ENCODE measurements around the gene GADD45GIP1. TPM values are rescaled to one million over a fixed set of nuclear protein-coding genes. Genes with fewer than 3 reads are reported as not detected.

The GADD45GIP1 gene
- total RNA-seq, 1 donor from 2014 or later, result 20.8 TPM

DNA sequence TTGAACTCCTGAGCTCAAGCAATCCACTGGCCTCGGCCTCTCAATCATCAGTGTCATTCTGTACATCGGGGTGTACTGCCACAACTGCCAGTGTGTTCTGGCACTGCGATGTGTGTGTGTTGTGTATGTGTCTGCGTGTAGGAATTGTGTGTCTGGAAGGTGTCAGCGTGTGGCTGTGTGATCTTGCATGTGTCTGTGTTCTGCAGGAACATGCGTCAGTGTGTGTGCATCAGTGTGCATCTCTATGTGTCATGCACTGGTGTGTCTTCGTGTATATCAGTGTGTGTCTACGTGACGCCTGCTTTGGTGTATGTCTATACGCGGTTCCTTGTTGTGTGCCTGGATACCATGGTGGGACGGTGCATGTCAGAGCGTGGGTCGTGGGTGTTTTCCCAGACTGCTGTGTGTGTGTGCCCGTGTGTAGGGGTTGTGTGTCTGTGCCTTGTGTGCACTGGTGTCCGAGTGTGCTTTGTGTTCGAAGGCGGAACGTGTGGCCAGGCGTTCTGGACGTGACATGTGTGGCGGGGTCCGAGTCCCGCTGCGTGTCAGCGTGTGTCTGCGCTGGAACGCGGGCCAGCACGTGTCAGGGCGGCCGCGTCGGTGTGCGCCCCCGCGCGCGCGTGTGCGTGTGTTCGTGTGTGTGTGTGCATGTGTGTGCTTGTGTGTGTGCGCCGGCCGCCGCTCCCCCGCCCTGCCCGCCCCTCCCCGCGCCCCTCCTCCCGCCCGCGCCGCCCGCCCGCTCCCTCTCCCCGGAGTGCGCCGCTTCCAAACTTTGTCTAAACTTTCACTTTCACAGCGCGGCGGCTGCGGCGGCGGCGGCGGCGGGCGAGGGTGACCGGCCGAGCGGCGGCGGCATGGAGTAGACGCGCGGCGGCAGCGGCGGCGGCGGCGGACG, 37.9 kb upstream of the GADD45GIP1 start, which contains the start of gene NFIX:
TSS of gene NFIX (plus strand) at position 775 of the 895 bp plus-strand sequence. CDS start 363 bp downstream, outside the sequence.
- peaks cover 4% of the 10 kb centered on the region for H3K36me3 Mint-ChIP-seq (ENCODE audit: low read depth, unreplicated experiment)
- DNase-seq (ENCODE audit: low spot score), result peak; percentile 42
- TF ChIP-seq, protein P1, sequence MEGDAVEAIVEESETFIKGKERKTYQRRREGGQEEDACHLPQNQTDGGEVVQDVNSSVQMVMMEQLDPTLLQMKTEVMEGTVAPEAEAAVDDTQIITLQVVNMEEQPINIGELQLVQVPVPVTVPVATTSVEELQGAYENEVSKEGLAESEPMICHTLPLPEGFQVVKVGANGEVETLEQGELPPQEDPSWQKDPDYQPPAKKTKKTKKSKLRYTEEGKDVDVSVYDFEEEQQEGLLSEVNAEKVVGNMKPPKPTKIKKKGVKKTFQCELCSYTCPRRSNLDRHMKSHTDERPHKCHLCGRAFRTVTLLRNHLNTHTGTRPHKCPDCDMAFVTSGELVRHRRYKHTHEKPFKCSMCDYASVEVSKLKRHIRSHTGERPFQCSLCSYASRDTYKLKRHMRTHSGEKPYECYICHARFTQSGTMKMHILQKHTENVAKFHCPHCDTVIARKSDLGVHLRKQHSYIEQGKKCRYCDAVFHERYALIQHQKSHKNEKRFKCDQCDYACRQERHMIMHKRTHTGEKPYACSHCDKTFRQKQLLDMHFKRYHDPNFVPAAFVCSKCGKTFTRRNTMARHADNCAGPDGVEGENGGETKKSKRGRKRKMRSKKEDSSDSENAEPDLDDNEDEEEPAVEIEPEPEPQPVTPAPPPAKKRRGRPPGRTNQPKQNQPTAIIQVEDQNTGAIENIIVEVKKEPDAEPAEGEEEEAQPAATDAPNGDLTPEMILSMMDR (IDR thresholded peaks at IDR 0.05; ENCODE audit: unreplicated experiment), result no peak
- peak within 1 kb of the TSS; percentile 40 for H3K27ac Mint-ChIP-seq (ENCODE audit: unreplicated experiment)
- H3K4me3 Mint-ChIP-seq (ENCODE audit: unreplicated experiment), result peak within 1 kb of the TSS; percentile 89
- no peaks in the 10 kb centered on the region for H3K9me3 Mint-ChIP-seq (ENCODE audit: unreplicated experiment)
- peaks cover 39% of the 10 kb centered on the region for H3K27me3 Mint-ChIP-seq (ENCODE audit: unreplicated experiment)
- H3K4me1 Mint-ChIP-seq (ENCODE audit: unreplicated experiment), result peaks cover 6% of the 10 kb centered on the region

DNA sequence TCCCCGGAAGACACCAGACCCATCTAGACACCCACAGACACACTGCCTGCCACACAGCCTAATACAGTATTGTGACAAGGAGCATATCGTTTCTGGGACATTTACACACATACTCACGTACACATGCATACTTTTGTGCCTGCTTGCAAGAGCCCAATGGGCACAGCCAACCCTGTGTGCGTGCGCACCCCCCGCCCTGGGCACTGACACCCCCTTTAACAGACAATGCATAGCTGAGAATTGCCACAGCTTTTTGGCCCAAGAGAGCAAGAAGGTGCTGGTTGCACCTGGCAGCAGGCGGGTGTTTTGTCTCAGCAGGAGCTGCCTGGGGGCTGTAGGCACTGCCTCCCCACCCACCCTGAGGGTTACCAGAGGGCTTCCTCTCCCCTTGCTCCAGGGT, 36.5 kb upstream of the GADD45GIP1 start:
- Mint-ChIP-seq H3K36me3 (ENCODE audit: low read depth, unreplicated experiment) (peaks cover under 1% of the 10 kb centered on the region), H3K27me3 (ENCODE audit: unreplicated experiment) (peaks cover 29% of the 10 kb centered on the region), H3K27ac (ENCODE audit: unreplicated experiment) (no peak overlapping the region), H3K4me3 (ENCODE audit: unreplicated experiment) (no peak overlapping the region), H3K4me1 (ENCODE audit: unreplicated experiment) (peaks cover 6% of the 10 kb centered on the region), H3K9me3 (ENCODE audit: unreplicated experiment) (no peaks in the 10 kb centered on the region)
- TF ChIP-seq, protein P1 (IDR thresholded peaks at IDR 0.05; ENCODE audit: unreplicated experiment), result no peak
- DNase-seq (ENCODE audit: low spot score), result no peak

DNA sequence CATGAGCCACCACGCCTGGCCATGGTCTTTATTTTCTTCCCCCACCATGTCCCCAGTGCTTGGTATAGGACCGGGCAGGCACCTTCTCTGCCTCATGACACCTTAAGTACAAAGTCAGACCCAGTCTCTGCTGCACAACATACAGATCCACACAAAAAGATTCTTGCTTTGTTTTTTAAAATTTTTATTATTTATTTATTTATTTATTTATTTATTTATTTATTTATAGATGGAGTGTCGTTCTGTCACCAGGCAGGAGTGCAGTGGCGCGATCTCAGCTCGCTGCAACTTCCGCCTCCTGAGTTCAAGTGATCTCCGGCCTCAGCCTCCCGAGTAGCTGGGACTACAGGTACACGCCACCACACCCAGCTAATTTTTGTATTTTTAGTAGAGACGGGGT, 35.7 kb upstream of the GADD45GIP1 start:
- H3K4me3 Mint-ChIP-seq (ENCODE audit: unreplicated experiment), result no peak overlapping the region
- TF ChIP-seq, protein P1 (IDR thresholded peaks at IDR 0.05; ENCODE audit: unreplicated experiment), result no peak
- peaks cover 6% of the 10 kb centered on the region for H3K4me1 Mint-ChIP-seq (ENCODE audit: unreplicated experiment)
- no peaks in the 10 kb centered on the region for H3K36me3 Mint-ChIP-seq (ENCODE audit: low read depth, unreplicated experiment)
- H3K27ac Mint-ChIP-seq (ENCODE audit: unreplicated experiment), result no peak overlapping the region
- H3K27me3 Mint-ChIP-seq (ENCODE audit: unreplicated experiment), result peaks cover 25% of the 10 kb centered on the region
- H3K9me3 Mint-ChIP-seq (ENCODE audit: unreplicated experiment), result no peaks in the 10 kb centered on the region
- no peak for DNase-seq (ENCODE audit: low spot score)

DNA sequence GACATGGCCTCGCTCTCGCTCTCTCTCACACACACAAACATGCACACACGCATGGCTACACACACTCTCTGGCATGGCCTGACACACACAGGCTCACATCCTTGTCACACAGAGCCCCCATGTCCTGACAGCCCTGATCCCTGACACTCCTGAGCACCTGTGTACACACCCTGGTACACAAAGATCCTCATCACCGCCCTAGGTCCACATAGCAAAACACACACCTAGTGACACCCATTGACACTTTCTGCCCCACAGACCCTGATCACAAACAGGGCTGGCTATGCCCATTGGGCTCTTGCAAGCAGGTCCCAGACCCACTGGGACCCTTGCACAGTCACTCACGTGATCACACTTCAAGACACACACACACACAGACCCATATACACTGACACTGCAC, 34.3 kb upstream of the GADD45GIP1 start:
- TF ChIP-seq, protein P1 (IDR thresholded peaks at IDR 0.05; ENCODE audit: unreplicated experiment), result no peak
- Mint-ChIP-seq H3K9me3 (ENCODE audit: unreplicated experiment) (no peaks in the 10 kb centered on the region), H3K36me3 (ENCODE audit: low read depth, unreplicated experiment) (no peaks in the 10 kb centered on the region), H3K27ac (ENCODE audit: unreplicated experiment) (no peak overlapping the region), H3K27me3 (ENCODE audit: unreplicated experiment) (peaks cover 21% of the 10 kb centered on the region), H3K4me3 (ENCODE audit: unreplicated experiment) (peak overlapping the region; percentile 72), H3K4me1 (ENCODE audit: unreplicated experiment) (peaks cover 10% of the 10 kb centered on the region)
- DNase-seq (ENCODE audit: low spot score), result no peak

DNA sequence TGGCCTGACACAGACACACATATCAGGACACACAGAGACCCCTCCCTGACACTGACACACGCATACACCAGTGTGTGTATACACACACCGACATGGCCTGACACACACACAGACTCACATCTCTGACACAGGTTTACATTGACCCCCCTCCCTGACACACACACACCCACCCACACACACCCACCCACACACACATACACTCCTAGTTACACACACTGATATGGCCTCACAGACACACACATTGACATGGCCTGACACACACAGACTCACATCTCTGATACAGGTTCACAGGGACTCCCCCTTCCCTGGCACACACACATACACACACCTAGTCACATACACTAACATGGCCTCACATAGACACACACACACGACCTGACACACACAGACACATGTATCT, 33.8 kb upstream of the GADD45GIP1 start:
- Mint-ChIP-seq H3K4me1 (ENCODE audit: unreplicated experiment) (peaks cover 10% of the 10 kb centered on the region), H3K4me3 (ENCODE audit: unreplicated experiment) (peak overlapping the region; percentile 72), H3K9me3 (ENCODE audit: unreplicated experiment) (no peaks in the 10 kb centered on the region), H3K27ac (ENCODE audit: unreplicated experiment) (no peak overlapping the region), H3K36me3 (ENCODE audit: low read depth, unreplicated experiment) (no peaks in the 10 kb centered on the region), H3K27me3 (ENCODE audit: unreplicated experiment) (peaks cover 21% of the 10 kb centered on the region)
- TF ChIP-seq, protein P1 (IDR thresholded peaks at IDR 0.05; ENCODE audit: unreplicated experiment), result no peak
- DNase-seq (ENCODE audit: low spot score), result no peak
